Spleen (tissue), 11 donors: Measurements from ENCODE around the gene LARP7. TPM values are rescaled to one million over a fixed set of nuclear protein-coding genes. Genes with fewer than 3 reads are reported as not detected.
A peak's percentile ranks its signal among the peaks of the same experiment; 100 is the strongest.
"Not testable (repeated sequence)": the region's sequence is repeated elsewhere in the genome, so short reads cannot be mapped to it uniquely, and the experiment has no call there.

Experiments used
- DNase-seq: peaks from one replicate; pipeline ENCODE4 v3.0.0-alpha.2; 2020
- H3K27ac ChIP-seq, 8 donors: fragments of 200-600 bp; sonication (generic) in 7 of 8; 1 replicate in 4 of 8; 2 replicates in 4 of 8; pipeline versions ENCODE4 v1.5.0 to v1.8.0; 2016 to 2021; ENCODE audit warnings: inconsistent platforms in 4 of 8, mild to moderate bottlenecking in 4 of 8, moderate library complexity in 1 of 8
- H3K27me3 ChIP-seq, 7 donors: fragments of 200-600 bp; sonication (generic) in 6 of 7; replicated peaks in 1 of 7; 1 replicate in 4 of 7; 2 replicates in 3 of 7; pipeline versions ENCODE4 v1.5.0 to v1.8.0; 2016 to 2021; ENCODE audit warnings: inconsistent platforms in 3 of 7, mild to moderate bottlenecking in 1 of 7
- H3K36me3 ChIP-seq, 6 donors: fragments of 200-600 bp; sonication (generic) in 5 of 6; 1 replicate in 4 of 6; 2 replicates in 2 of 6; pipeline versions ENCODE4 v1.5.0 to v1.8.0; 2016 to 2021; ENCODE audit warnings: inconsistent platforms in 2 of 6
- H3K4me1 ChIP-seq, 6 donors: fragments of 200-600 bp; sonication (generic) in 5 of 6; 1 replicate in 3 of 6; 2 replicates in 3 of 6; pipeline versions ENCODE4 v1.5.0 to v1.8.0; 2016 to 2021; ENCODE audit warnings: inconsistent platforms in 3 of 6
- H3K4me3 ChIP-seq, 8 donors: fragments of 200-600 bp; sonication (generic) in 7 of 8; 1 replicate in 4 of 8; 2 replicates in 4 of 8; pipeline versions ENCODE4 v1.5.0 to v1.8.0; 2016 to 2021; ENCODE audit warnings: inconsistent platforms in 4 of 8, mild to moderate bottlenecking in 4 of 8, moderate library complexity in 2 of 8
- H3K9me3 ChIP-seq, 8 donors: fragments of 200-600 bp; sonication (generic) in 7 of 8; 1 replicate in 4 of 8; 2 replicates in 4 of 8; pipeline versions ENCODE4 v1.5.0 to v1.8.0; 2016 to 2021; ENCODE audit warnings: inconsistent platforms in 4 of 8
- CTCF ChIP-seq, 11 experiments: fragments of 200-600 bp in 7 of 11; fragments of 450-650 bp in 4 of 11; sonication (generic) in 4 of 11; IDR thresholded peaks in 8 of 11; conservative IDR thresholded peaks in 3 of 11; 1 replicate in 7 of 11; 2 replicates in 4 of 11; pipeline versions ENCODE4 v1.4.0 to v1.8.0; 2016 to 2021; ENCODE audit warnings: antibody characterized with exemption in 11 of 11, inconsistent platforms in 4 of 11, mild to moderate bottlenecking in 1 of 11
- POLR2A ChIP-seq, 3 donors: fragments of 450-650 bp; IDR thresholded peaks; one replicate each; pipeline ENCODE4 v1.5.1; 2017; ENCODE audit warnings: antibody characterized with exemption in 3 of 3, mild to moderate bottlenecking in 1 of 3
- POLR2AphosphoS5 ChIP-seq, 3 donors: sonication (generic); formaldehyde crosslinking; IDR thresholded peaks; one replicate each; pipeline ENCODE4 v1.5.1; 2017; ENCODE audit warnings: antibody characterized with exemption in 3 of 3
- WGBS, 5 donors: extraction: QIAGEN DNeasy Blood & Tissue Kit in 3 of 5; methylation state at CpG; one replicate each; pipeline versions ENCODE4 v1.1.5 to v1.1.7; 2013 to 2018; 5-methylcytosine and 5-hydroxymethylcytosine counted together
- intact Hi-C: fragments of 100-400 bp; cut with DNase I; formaldehyde crosslinking; loops from one replicate; pipeline ENCODE4 v1.15.0; 2023; ENCODE audit warnings: low total_unique reads
- polyA plus RNA-seq, 3 donors: library from polyadenylated mRNA; stranded (reverse); fragments of 200-250 nt; gene quantifications; one replicate each; pipeline ENCODE4 v1.2.1, GENCODE V29; 2013
- total RNA-seq, 7 donors: library from RNA; depleted of rRNA in 3 of 7; stranded (reverse); fragments of >200 nt in 3 of 7; fragmentation: NEBNext Ultra II Directional in 4 of 7; extraction: Animal tissue kit (Norgen Biotek cat#: 25700) in 4 of 7; gene quantifications; one replicate each; pipeline versions ENCODE4 v1.1.0 to v1.2.1, GENCODE V29; 2016 to 2021
- donor health status: healthy with polysubstance abuse.
- donor health status: DM: no; HTN: no; CAD: no; lungs with moderate emphysema.
- donor health status: DM: no; HTN: no; CAD: no.
- donor health status: Bipolar disorder and iron deficiency.
- donor health status: healthy.
- donor health status: DM: no; HTN: no; CAD: no.
- donor health status: DM: yes; HTN: yes; CAD: no.

LARP7 gene
- total and polyA plus RNA-seq, 10 donors, result 35.4 to 59.5 (median 45.9) TPM

GRCh38 chr4:112642526-112642925, 5.6 kb downstream of the LARP7 start:
- H3K4me3 ChIP-seq, result no peak overlapping the region
- H3K4me1 ChIP-seq, result peaks cover 14 to 72% (median 48%) of the 10 kb centered on the region in 6 donors
- WGBS, 5 donors, result 87 to 93% (median 90%) methylated on average over 2 of the region's 2 CpGs
- peaks cover 7 to 82% (median 30%) of the 10 kb centered on the region in 6 donors for H3K36me3 ChIP-seq
- H3K9me3 ChIP-seq, result no peaks in the 10 kb centered on the region
- DNase-seq, result no peak
- H3K27me3 ChIP-seq, result no peaks in the 10 kb centered on the region
- intact Hi-C loops, result no loop called here
- peak overlapping the region in 3 of 8 donors; percentile 44 to 63 (median 61) for H3K27ac ChIP-seq
- no peak for TF ChIP-seq POLR2A (IDR thresholded peaks at IDR 0.05)

DNA sequence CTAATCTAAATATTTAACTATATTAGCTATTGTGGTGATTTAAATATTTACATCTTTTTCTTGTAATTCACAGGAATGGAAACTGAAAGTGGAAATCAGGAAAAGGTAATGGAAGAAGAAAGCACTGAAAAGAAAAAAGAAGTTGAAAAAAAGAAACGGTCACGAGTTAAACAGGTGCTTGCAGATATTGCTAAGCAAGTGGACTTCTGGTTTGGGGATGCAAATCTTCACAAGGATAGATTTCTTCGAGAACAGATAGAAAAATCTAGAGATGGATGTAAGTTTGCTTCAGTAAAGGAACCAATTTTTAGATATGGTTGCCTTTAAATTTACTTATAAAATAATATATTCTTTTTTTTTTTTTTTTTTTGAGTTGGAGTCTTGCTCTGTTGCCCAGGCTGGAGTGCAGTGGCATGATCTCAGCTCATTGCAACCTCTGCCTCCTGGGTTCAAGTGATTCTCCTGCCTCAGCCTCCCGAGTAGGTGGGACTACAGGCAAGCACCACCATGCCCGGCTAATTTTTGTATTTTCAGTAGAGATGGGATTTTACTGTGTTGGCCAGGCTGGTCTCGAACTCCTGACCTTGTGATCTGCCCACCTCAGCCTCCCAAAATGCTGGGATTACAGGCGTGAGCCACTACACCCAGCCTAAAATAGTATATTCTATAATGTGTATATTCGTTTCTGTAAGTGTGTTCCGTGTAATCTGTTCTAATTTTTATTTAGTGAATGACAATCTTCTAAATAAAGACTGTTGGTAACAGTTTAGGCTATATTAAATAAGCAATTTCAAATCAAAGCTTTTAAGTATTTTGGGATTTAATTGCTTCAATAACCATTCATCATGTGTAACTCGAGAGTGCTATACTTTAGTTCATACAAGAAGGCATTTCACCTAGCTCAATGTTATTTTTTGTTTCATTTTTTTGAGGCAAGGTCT, 7.9 kb downstream of the LARP7 start:
- H3K36me3 ChIP-seq, result peaks cover 10 to 89% (median 50%) of the 10 kb centered on the region in 6 donors
- intact Hi-C loops, result not testable (repeated sequence)
- WGBS, 5 donors, result 85 to 91% (median 89%) methylated on average over 10 of the region's 10 CpGs

DNA sequence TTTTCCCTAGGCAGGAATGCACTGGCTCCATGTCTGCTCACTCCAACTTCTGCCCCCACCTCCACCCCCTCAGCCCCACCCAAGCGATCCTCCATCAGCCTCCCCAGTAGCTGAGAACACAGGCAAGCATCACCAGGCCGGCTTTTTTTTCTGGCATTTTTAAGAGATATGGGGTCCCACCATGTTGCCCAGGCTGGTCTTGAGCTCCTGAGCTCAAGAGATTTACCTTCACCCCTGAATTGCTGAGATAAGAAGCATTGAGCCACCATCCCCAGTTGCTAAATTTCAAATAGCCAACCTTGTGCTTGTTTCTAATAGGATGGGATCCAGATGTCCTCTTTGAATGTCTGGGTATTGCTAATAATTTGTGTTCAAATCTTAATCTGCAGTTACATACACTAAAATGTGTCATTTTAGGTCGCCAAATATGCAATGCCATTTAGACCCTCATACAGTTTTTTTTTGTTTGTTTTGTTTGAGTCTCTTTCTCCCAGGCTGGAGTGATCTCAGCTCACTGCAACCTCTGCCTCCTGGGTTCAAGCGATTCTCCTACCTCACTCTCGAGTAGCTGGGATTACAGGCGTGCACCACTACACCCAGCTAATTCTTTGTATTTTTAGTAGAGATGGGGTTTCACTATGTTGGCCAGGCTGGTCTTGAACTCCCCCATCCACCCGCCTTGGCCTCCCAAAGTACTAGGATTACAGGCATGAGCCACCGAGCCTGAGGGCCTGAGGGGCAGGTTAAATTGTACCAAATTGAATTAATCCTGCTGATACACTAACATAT, 8.8 kb downstream of the LARP7 start:
- peaks cover 10 to 89% (median 59%) of the 10 kb centered on the region in 6 donors for H3K36me3 ChIP-seq
- peaks cover 0 to 40% (median 26%) of the 10 kb centered on the region in 6 donors for H3K4me1 ChIP-seq
- H3K27me3 ChIP-seq, result no peaks in the 10 kb centered on the region
- no peak overlapping the region for H3K4me3 ChIP-seq
- DNase-seq, result no peak
- H3K27ac ChIP-seq, result no peak overlapping the region
- intact Hi-C loops, result no loop called here
- no peaks in the 10 kb centered on the region for H3K9me3 ChIP-seq
- 90 to 92% (median 90%) methylated on average over 8 of the region's 8 CpGs for WGBS, 5 donors
- TF ChIP-seq POLR2AphosphoS5 (IDR thresholded peaks at IDR 0.05) (no peak), POLR2A (IDR thresholded peaks at IDR 0.05) (no peak), CTCF (IDR thresholded peaks at IDR 0.05 in 8 of 11, conservative IDR thresholded peaks at IDR 0.05 in 3 of 11) (no peak)

More for the DNA sequence above, 7.9 kb downstream of the LARP7 start:
- H3K27ac ChIP-seq, result peak overlapping the region in 1 of 8 donors; percentile 63
- not testable (repeated sequence) for H3K27me3 ChIP-seq, H3K9me3 ChIP-seq, DNase-seq, H3K4me3 ChIP-seq
- H3K4me1 ChIP-seq, result peaks cover 0 to 49% (median 29%) of the 10 kb centered on the region in 6 donors

DNA sequence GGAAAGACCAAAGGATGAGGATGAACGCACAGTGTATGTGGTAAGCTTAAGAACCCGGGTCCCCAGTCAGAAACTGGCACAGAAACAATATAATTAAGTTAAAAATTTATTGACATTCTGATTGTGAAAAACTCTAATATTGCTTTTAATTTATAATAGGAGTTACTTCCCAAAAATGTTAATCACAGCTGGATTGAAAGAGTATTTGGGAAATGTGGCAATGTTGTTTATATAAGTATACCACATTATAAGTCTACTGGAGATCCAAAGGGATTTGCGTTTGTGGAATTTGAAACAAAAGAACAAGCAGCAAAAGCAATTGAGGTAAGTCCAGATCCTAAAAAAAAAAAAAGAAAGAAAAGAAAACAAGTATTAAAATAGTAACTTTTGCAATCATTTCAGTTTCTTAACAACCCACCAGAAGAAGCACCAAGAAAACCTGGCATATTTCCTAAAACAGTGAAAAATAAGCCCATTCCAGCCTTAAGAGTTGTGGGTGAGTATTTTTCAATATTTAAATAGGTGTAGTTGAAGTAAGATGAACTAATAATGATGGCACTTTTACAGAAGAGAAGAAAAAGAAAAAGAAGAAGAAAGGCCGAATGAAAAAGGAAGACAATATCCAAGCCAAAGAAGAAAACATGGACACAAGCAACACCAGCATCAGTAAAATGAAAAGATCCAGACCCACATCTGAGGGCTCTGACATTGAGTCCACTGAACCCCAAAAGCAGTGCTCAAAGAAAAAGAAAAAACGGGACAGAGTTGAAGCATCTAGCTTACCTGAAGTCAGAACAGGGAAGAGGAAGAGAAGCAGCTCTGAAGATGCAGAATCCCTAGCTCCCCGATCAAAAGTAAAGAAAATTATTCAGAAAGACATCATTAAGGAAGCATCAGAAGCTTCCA, 9.9 kb downstream of the LARP7 start:
- Histone ChIP-seq H3K9me3 (no peaks in the 10 kb centered on the region), H3K27ac (no peak overlapping the region), H3K36me3 (peaks cover 10 to 96% (median 66%) of the 10 kb centered on the region in 6 donors), H3K4me3 (no peak overlapping the region), H3K27me3 (no peaks in the 10 kb centered on the region), H3K4me1 (peaks cover 0 to 28% (median 20%) of the 10 kb centered on the region in 6 donors)
- TF ChIP-seq POLR2AphosphoS5 (IDR thresholded peaks at IDR 0.05), result no peak
- TF ChIP-seq CTCF (IDR thresholded peaks at IDR 0.05 in 8 of 11, conservative IDR thresholded peaks at IDR 0.05 in 3 of 11), result no peak
- TF ChIP-seq POLR2A (IDR thresholded peaks at IDR 0.05), result no peak
- WGBS, 5 donors, result 82 to 91% (median 87%) methylated on average over 6 of the region's 6 CpGs
- DNase-seq, result no peak
- intact Hi-C loops, result no loop called here
